Measurements from ENCODE around the gene CORIN. TPM values are rescaled to one million over a fixed set of nuclear protein-coding genes. Genes with fewer than 3 reads are reported as not detected.

CORIN gene
- polyA plus RNA-seq, 1 of the 3 experiments (the other 2 are of a cell fraction) = 1.1 TPM

DNA sequence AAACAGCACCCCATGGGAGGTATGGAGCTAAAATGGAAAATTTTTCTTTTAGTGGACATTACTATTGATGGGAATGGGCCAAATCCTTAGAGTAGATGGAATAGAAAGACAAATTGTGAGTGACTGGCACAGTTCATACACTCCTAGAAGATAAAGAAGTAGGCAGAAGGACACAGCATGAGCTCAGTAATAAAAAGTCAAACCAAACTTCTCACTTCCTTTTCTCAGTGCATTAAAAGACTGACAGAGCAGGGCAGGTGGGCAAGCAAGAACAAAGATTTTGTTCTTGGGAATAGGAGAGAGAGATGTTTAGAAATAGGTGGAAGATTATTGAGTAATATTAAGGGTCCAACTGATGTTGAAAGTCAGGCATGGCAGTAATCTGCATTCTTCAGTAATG, 220.3 kb downstream of the CORIN start:
- POLR2A ChIA-PET = no interaction called here
- 0 out of 4 replicates have a peak, but pooled peaks cover 0 to 5% of the 10 kb centered on the region in 2 experiments for H3K4me1 ChIP-seq (ENCODE audit: control insufficient read depth in 1 of 2, insufficient read depth in 2 of 2, low read depth in 1 of 2, low read length in 1 of 2)

More for the DNA sequence above, 220.3 kb downstream of the CORIN start:
- Histone ChIP-seq H3K4me2 (no peak overlapping the region), H3K79me2 (ENCODE audit: insufficient read depth) (no peaks in the 10 kb centered on the region), H3K36me3 (replicated peaks in 1 of 2; ENCODE audit: control insufficient read depth in 1 of 2, insufficient read depth in 2 of 2, low read length in 1 of 2) (no peaks in the 10 kb centered on the region), H3K9me3 (no peaks in the 10 kb centered on the region), H3K9me2 (no peaks in the 10 kb centered on the region), H3K27ac (ENCODE audit: low read depth in 2 of 2, low read length in 1 of 2) (no peak overlapping the region), H3K27me3 (ENCODE audit: insufficient read depth) (no peaks in the 10 kb centered on the region), H2AFZ (ENCODE audit: low read depth) (no peak overlapping the region), H3K4me3 (ENCODE audit: low read depth in 2 of 2, low read length in 1 of 2) (no peak overlapping the region), H4K20me1 (ENCODE audit: insufficient read depth) (no peaks in the 10 kb centered on the region), H3K9ac (no peak overlapping the region), H3F3A (replicated peaks; ENCODE audit: insufficient read depth) (peaks cover 10% of the 10 kb centered on the region)
- no peak for DNase-seq
- CTCF ChIA-PET = no interaction called here
- TF ChIP-seq, protein P1, sequence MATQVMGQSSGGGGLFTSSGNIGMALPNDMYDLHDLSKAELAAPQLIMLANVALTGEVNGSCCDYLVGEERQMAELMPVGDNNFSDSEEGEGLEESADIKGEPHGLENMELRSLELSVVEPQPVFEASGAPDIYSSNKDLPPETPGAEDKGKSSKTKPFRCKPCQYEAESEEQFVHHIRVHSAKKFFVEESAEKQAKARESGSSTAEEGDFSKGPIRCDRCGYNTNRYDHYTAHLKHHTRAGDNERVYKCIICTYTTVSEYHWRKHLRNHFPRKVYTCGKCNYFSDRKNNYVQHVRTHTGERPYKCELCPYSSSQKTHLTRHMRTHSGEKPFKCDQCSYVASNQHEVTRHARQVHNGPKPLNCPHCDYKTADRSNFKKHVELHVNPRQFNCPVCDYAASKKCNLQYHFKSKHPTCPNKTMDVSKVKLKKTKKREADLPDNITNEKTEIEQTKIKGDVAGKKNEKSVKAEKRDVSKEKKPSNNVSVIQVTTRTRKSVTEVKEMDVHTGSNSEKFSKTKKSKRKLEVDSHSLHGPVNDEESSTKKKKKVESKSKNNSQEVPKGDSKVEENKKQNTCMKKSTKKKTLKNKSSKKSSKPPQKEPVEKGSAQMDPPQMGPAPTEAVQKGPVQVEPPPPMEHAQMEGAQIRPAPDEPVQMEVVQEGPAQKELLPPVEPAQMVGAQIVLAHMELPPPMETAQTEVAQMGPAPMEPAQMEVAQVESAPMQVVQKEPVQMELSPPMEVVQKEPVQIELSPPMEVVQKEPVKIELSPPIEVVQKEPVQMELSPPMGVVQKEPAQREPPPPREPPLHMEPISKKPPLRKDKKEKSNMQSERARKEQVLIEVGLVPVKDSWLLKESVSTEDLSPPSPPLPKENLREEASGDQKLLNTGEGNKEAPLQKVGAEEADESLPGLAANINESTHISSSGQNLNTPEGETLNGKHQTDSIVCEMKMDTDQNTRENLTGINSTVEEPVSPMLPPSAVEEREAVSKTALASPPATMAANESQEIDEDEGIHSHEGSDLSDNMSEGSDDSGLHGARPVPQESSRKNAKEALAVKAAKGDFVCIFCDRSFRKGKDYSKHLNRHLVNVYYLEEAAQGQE (IDR thresholded peaks at IDR 0.05; ENCODE audit: low read depth, low read length) = no peak
- TF ChIP-seq TCF12 (IDR thresholded peaks at IDR 0.05) = no peak
- TF ChIP-seq TEAD4 (IDR thresholded peaks at IDR 0.05; ENCODE audit: borderline replicate concordance, insufficient read depth) = no peak
- no peak for TF ChIP-seq GATA2 (CRISPR knock-in tag; IDR thresholded peaks at IDR 0.05)
- TF ChIP-seq, protein P2, sequence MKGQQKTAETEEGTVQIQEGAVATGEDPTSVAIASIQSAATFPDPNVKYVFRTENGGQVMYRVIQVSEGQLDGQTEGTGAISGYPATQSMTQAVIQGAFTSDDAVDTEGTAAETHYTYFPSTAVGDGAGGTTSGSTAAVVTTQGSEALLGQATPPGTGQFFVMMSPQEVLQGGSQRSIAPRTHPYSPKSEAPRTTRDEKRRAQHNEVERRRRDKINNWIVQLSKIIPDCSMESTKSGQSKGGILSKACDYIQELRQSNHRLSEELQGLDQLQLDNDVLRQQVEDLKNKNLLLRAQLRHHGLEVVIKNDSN (IDR thresholded peaks at IDR 0.05; ENCODE audit: borderline replicate concordance, low read depth) = no peak
- TF ChIP-seq, protein P3, sequence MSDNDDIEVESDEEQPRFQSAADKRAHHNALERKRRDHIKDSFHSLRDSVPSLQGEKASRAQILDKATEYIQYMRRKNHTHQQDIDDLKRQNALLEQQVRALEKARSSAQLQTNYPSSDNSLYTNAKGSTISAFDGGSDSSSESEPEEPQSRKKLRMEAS (IDR thresholded peaks at IDR 0.05; ENCODE audit: low read depth) = no peak
- TF ChIP-seq RFX5 (IDR thresholded peaks at IDR 0.05; ENCODE audit: low read length) = no peak
- no peak for TF ChIP-seq SIN3A (IDR thresholded peaks at IDR 0.05; ENCODE audit: borderline replicate concordance, low read depth, low read length)
- TF ChIP-seq YY1 (IDR thresholded peaks at IDR 0.05; ENCODE audit: low read depth) = no peak
- TF ChIP-seq, protein P4, sequence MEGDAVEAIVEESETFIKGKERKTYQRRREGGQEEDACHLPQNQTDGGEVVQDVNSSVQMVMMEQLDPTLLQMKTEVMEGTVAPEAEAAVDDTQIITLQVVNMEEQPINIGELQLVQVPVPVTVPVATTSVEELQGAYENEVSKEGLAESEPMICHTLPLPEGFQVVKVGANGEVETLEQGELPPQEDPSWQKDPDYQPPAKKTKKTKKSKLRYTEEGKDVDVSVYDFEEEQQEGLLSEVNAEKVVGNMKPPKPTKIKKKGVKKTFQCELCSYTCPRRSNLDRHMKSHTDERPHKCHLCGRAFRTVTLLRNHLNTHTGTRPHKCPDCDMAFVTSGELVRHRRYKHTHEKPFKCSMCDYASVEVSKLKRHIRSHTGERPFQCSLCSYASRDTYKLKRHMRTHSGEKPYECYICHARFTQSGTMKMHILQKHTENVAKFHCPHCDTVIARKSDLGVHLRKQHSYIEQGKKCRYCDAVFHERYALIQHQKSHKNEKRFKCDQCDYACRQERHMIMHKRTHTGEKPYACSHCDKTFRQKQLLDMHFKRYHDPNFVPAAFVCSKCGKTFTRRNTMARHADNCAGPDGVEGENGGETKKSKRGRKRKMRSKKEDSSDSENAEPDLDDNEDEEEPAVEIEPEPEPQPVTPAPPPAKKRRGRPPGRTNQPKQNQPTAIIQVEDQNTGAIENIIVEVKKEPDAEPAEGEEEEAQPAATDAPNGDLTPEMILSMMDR (IDR thresholded peaks at IDR 0.05) = no peak
- no peak for TF ChIP-seq NRF1 (IDR thresholded peaks at IDR 0.05; ENCODE audit: low read depth, low read length)
- TF ChIP-seq, protein P5, sequence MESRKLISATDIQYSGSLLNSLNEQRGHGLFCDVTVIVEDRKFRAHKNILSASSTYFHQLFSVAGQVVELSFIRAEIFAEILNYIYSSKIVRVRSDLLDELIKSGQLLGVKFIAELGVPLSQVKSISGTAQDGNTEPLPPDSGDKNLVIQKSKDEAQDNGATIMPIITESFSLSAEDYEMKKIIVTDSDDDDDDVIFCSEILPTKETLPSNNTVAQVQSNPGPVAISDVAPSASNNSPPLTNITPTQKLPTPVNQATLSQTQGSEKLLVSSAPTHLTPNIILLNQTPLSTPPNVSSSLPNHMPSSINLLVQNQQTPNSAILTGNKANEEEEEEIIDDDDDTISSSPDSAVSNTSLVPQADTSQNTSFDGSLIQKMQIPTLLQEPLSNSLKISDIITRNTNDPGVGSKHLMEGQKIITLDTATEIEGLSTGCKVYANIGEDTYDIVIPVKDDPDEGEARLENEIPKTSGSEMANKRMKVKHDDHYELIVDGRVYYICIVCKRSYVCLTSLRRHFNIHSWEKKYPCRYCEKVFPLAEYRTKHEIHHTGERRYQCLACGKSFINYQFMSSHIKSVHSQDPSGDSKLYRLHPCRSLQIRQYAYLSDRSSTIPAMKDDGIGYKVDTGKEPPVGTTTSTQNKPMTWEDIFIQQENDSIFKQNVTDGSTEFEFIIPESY (IDR thresholded peaks at IDR 0.05; ENCODE audit: borderline replicate concordance, low read depth) = no peak
- TF ChIP-seq RCOR1 (IDR thresholded peaks at IDR 0.05; ENCODE audit: low read length) = no peak
- no peak for TF ChIP-seq NFIC (IDR thresholded peaks at IDR 0.05; ENCODE audit: borderline replicate concordance)

Measured in SK-N-SH (cell line).